ENCODE measurements around the gene SKAP1. TPM values are rescaled to one million over a fixed set of nuclear protein-coding genes. Genes with fewer than 3 reads are reported as not detected.

SKAP1 gene
- total RNA-seq, 1 donor from 2014 or later, result not detected

- peaks cover 10% of the 10 kb centered on the region for H3F3A ChIP-seq (ENCODE audit: low read depth)
- H3K4me1 ChIP-seq, result peaks cover 22% of the 10 kb centered on the region
- Mint-ChIP-seq H3K4me1 (peaks cover 74% of the 10 kb centered on the region), H3K9me3 (no peaks in the 10 kb centered on the region), H3K27me3 (ENCODE audit: insufficient read depth, low read depth) (peaks cover 19% of the 10 kb centered on the region), H3K27ac (no peak overlapping the region), H3K4me3 (no peak overlapping the region), H3K36me3 (no peaks in the 10 kb centered on the region)
- no peaks in the 10 kb centered on the region for H3K9me3 ChIP-seq (ENCODE audit: low read depth)
- no peaks in the 10 kb centered on the region for H3K79me2 ChIP-seq (ENCODE audit: low read depth)
- H3K4me2 ChIP-seq, result no peak overlapping the region
- H3K4me3 ChIP-seq, result no peak overlapping the region
- H4K20me1 ChIP-seq (ENCODE audit: low read depth), result no peaks in the 10 kb centered on the region
- no peak overlapping the region for H3K27ac ChIP-seq
- H3K9ac ChIP-seq, result no peak overlapping the region
- no peak overlapping the region for H2AFZ ChIP-seq (replicated peaks)
- no peak for TF ChIP-seq EZH2 (IDR thresholded peaks at IDR 0.05)
- TF ChIP-seq EZH2phosphoT487 (IDR thresholded peaks at IDR 0.05), result no peak
- no peak for TF ChIP-seq CTCF (IDR thresholded peaks at IDR 0.05)
- DNase-seq (ENCODE audit: low spot score), result no peak
- no peaks in the 10 kb centered on the region for H3K36me3 ChIP-seq
- H3K27me3 ChIP-seq, result peaks cover 70% of the 10 kb centered on the region
These were observed 281.8 kb downstream of the SKAP1 start for GRCh38 chr17:48148029-48148770.

GRCh38 chr17:48144976-48145798 lies 284.8 kb downstream of the SKAP1 start:
- TF ChIP-seq CTCF (IDR thresholded peaks at IDR 0.05), result no peak
- TF ChIP-seq EZH2phosphoT487 (IDR thresholded peaks at IDR 0.05), result no peak
- TF ChIP-seq EZH2 (IDR thresholded peaks at IDR 0.05), result no peak
- Mint-ChIP-seq H3K36me3 (no peaks in the 10 kb centered on the region), H3K27me3 (ENCODE audit: insufficient read depth, low read depth) (peaks cover 17% of the 10 kb centered on the region), H3K4me1 (peaks cover 49% of the 10 kb centered on the region), H3K9me3 (no peaks in the 10 kb centered on the region), H3K27ac (no peak overlapping the region), H3K4me3 (no peak overlapping the region)
- H3K27me3 ChIP-seq, result peaks cover 54% of the 10 kb centered on the region
- H2AFZ ChIP-seq (replicated peaks), result no peak overlapping the region
- no peaks in the 10 kb centered on the region for H4K20me1 ChIP-seq (ENCODE audit: low read depth)
- no peak overlapping the region for H3K9ac ChIP-seq
- no peaks in the 10 kb centered on the region for H3K36me3 ChIP-seq
- H3K79me2 ChIP-seq (ENCODE audit: low read depth), result no peaks in the 10 kb centered on the region
- no peak for DNase-seq (ENCODE audit: low spot score)
- H3F3A ChIP-seq (ENCODE audit: low read depth), result peaks cover 10% of the 10 kb centered on the region
- H3K4me3 ChIP-seq, result no peak overlapping the region
- no peaks in the 10 kb centered on the region for H3K9me3 ChIP-seq (ENCODE audit: low read depth)
- no peak overlapping the region for H3K27ac ChIP-seq
- no peak overlapping the region for H3K4me2 ChIP-seq
- H3K4me1 ChIP-seq, result peaks cover 14% of the 10 kb centered on the region

- H3K9me3 Mint-ChIP-seq, result no peaks in the 10 kb centered on the region
- Histone ChIP-seq H2AFZ (replicated peaks) (no peak overlapping the region), H3K4me2 (no peak overlapping the region), H4K20me1 (ENCODE audit: low read depth) (no peaks in the 10 kb centered on the region), H3K27ac (no peak overlapping the region), H3K9me3 (ENCODE audit: low read depth) (no peaks in the 10 kb centered on the region), H3K4me3 (no peak overlapping the region), H3F3A (ENCODE audit: low read depth) (peaks cover 8% of the 10 kb centered on the region), H3K27me3 (peaks cover 45% of the 10 kb centered on the region), H3K79me2 (ENCODE audit: low read depth) (no peaks in the 10 kb centered on the region), H3K36me3 (no peaks in the 10 kb centered on the region), H3K4me1 (peaks cover 7% of the 10 kb centered on the region), H3K9ac (no peak overlapping the region)
- H3K36me3 Mint-ChIP-seq, result no peaks in the 10 kb centered on the region
- peaks cover 17% of the 10 kb centered on the region for H3K27me3 Mint-ChIP-seq (ENCODE audit: insufficient read depth, low read depth)
- H3K4me3 Mint-ChIP-seq, result no peak overlapping the region
- peaks cover 39% of the 10 kb centered on the region for H3K4me1 Mint-ChIP-seq
- DNase-seq (ENCODE audit: low spot score), result no peak
- TF ChIP-seq CTCF (IDR thresholded peaks at IDR 0.05) (no peak), EZH2 (IDR thresholded peaks at IDR 0.05) (no peak), EZH2phosphoT487 (IDR thresholded peaks at IDR 0.05) (no peak)
- no peak overlapping the region for H3K27ac Mint-ChIP-seq
These were observed 285.8 kb downstream of the SKAP1 start for GRCh38 chr17:48144231-48144630.
